GM12891 (cell line): ENCODE measurements around the gene TTYH3.

ENCODE experiments used
- DNase-seq: peaks from one replicate; pipeline ENCODE4 v3.0.0; 2011; ENCODE audit warnings: low spot score; ENCODE audit not compliant: insufficient read length
- FAIRE-seq: peaks from 2 replicates; lab custom pipeline; 2011; peaks lifted over from hg19 to GRCh38; lab: Jason Lieb, UNC
- PAX5 ChIP-seq: IDR thresholded peaks from 2 replicates; pipeline ENCODE4 v1.6.1; 2011; ENCODE audit warnings: low read length, moderate library complexity, mild to moderate bottlenecking; ENCODE audit not compliant: insufficient read depth, severe bottlenecking
- POLR2A ChIP-seq: IDR thresholded peaks from 2 replicates; pipeline ENCODE4 v1.6.1; 2011; ENCODE audit warnings: low read depth, low read length, control low read depth
- POLR2AphosphoS5 ChIP-seq: IDR thresholded peaks from 2 replicates; pipeline ENCODE4 v1.6.1; 2011; ENCODE audit warnings: low read depth, low read length, control low read depth
- POU2F2 ChIP-seq: IDR thresholded peaks from 2 replicates; pipeline ENCODE4 v1.6.1; 2011; ENCODE audit warnings: low read depth, mild to moderate bottlenecking, control low read depth, low read length, moderate library complexity
- SPI1 ChIP-seq: IDR thresholded peaks from 2 replicates; pipeline ENCODE4 v1.6.1; 2011; ENCODE audit warnings: low read depth, low read length, control low read depth
- TAF1 ChIP-seq: IDR thresholded peaks from 2 replicates; pipeline ENCODE4 v1.6.1; 2011; ENCODE audit warnings: low read depth, low read length, control low read depth

The TTYH3 gene

DNA sequence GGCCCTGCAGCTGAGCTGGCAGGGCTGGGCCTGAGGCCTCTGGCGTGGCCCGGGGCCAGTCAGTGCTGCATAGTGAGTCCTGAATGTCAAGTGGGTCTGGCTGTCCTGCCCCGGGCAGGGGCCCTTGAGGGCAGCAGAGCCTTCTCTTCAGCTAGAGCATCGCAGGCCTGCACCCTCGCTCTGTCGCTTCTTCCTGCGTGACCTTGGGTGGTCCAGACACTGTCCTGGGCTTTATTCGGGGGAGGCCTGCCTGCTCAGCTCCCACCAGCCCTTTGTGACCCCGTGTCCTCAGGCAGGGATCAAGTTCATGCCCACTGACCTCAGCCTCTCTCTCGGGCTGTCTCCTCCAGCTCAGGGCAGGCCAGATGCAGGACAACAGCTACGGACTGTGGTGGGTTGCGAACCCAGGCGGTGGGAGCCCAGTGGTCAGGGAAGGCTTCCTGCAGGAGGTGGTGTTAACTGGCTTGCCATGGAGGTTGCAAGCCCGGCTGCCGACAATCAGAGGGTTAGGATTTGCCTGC lies 3.4 kb downstream of the TTYH3 start:
- FAIRE-seq (no peak), DNase-seq (no peak)
- TF ChIP-seq PAX5 (no peak), SPI1 (no peak), POLR2A (no peak), TAF1 (no peak), POLR2AphosphoS5 (no peak), POU2F2 (no peak)

DNA sequence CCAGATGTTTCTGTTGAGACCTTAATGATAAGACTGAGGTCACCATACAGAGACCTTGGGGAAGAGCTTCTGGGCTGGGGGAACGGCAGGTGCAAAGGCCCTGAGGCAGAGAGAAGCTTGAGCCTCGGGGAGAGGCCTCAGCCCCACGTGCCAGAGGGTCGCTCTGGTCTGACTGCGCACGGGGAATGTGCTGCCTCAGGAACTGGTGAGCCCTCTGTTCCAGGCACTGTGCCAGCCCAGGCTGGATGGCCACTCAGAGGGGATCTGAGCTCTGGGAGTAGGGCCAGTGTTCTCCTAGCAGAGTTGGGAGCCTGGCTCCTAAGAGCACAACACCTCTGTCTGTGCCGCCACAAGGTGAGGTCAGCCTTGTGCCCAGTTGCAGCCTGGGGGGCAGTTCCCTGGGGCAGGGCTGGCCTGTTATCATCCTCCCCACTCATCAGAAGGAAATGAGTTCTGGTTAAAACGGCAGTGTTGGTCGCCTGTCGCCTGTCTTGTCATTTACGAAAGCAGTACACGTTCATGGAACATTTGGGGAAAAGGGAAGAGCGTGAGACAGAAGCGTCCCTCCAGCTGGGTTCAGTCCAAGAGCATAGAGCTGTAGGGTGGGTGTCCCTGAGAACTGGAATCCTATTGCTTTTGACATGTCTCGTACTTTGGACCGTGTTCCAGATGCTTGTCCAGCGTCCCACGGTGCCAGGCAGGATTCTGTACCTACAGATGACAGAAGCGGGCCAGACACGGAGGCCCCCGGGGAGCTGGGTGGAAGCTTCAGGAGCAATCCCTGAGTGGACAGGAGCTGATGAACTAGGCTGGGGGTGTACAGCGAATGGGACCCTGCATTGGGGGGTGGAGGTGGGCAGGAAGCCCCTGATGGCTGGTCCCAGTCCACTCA lies 4.3 kb downstream of the TTYH3 start:
- DNase-seq (no peak), FAIRE-seq (no peak)
- no peak for TF ChIP-seq PAX5
- no peak for TF ChIP-seq POLR2A
- TF ChIP-seq TAF1, result no peak
- no peak for TF ChIP-seq POU2F2
- no peak for TF ChIP-seq SPI1
- no peak for TF ChIP-seq POLR2AphosphoS5

DNA sequence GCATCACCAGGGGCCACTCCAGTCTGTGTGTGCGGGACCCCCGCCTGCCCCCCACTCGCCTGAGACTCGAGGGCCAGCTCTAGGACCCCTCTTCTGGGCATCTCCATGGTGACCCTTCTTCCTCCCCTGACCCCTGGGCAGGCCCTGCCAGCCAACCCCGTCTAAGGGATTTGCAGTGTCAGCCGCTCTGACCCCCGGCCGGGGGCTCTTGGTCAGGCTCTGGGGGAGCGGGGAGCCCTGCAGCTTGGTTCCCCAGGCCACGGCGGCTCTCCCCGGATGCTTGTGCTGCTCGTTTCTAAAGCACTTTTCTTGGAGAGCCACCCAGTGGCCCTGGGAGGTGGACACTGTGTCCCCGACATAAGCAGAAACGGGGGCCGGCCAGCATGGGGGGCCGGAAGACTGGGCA lies 5.3 kb downstream of the TTYH3 start:
- TF ChIP-seq POU2F2 (no peak), POLR2A (no peak), PAX5 (no peak), SPI1 (no peak), POLR2AphosphoS5 (no peak)
- no peak for FAIRE-seq
- DNase-seq, result no peak

DNA sequence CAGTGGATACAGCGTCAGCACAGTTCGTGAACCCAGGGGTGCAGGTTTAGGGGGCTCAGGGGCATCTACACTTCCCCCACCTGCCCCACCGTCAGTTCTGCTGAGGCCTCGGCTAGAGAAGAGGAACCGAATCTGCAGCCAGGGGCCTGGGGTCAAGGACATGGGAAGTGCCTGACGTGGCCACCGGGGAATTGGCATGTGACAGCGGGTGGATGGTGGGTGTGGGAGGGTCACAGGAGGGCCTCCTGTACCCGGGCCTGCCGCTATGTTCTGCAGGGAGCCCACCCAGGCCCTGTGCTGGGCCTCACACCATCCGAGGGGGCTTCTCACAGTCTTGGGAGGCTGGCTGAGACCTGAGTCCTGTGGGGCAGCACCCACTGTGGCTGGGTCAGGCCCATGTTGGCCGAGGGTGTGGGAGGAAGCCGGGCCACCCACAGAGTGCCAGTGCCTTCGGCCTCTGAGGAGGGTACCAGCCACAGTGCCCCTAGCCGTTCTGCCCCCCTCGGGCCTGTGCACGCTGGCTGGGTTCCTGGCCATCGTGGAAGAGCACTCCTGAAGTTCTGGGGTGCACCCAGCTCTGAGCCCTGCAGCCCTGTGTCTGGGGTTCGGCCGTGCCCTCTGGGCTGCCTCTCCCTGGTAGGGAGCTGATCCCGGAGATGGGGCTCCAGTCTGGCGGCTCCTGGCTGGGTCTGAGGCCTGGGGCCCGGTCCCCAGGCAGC lies 5.9 kb downstream of the TTYH3 start:
- FAIRE-seq, result peak; percentile 26
- no peak for DNase-seq
- no peak for TF ChIP-seq POLR2AphosphoS5
- peak; percentile 92 for TF ChIP-seq SPI1

DNA sequence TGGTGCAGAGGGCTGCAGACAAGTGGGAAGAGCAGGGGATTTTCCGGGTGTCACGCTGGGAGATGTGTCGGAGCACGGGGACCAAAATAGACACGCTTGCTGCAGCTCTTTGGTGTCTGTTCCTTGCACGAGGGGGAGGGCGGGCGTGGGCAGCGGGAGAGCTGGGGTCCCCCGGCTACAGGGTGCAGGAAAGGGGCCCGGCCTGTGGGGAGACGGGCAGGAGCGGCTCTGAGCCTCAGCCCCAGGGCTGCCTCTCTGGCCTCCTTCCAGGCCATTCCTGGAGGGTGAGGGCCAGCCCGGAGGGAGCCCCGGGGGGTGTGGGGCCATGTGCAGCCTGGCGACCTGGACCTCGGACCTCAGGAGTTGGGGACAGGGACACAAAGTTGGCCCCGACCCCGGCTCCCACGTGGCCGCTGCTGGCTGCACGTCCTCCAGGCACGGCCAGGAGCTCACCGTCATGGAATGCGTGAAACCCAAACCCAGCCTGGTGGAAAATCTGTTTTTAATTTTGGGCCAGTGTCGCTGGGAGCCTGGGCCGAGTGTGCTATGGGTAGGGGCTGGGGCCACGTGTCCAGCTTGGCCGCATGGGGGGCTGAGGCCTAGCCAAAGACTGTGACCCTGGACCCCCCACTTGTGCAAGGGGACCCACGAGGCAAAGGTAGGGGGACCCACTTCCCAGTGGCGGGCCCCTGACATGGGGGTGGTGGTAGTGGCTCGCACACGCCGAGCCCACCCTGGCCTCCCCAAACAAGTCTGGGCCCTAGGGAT lies 6.6 kb downstream of the TTYH3 start:
- no peak for TF ChIP-seq SPI1
- no peak for TF ChIP-seq TAF1
- TF ChIP-seq POLR2AphosphoS5, result no peak
- TF ChIP-seq POU2F2, result no peak
- TF ChIP-seq POLR2A, result no peak
- TF ChIP-seq PAX5, result no peak
- no peak for FAIRE-seq
- DNase-seq, result no peak

DNA sequence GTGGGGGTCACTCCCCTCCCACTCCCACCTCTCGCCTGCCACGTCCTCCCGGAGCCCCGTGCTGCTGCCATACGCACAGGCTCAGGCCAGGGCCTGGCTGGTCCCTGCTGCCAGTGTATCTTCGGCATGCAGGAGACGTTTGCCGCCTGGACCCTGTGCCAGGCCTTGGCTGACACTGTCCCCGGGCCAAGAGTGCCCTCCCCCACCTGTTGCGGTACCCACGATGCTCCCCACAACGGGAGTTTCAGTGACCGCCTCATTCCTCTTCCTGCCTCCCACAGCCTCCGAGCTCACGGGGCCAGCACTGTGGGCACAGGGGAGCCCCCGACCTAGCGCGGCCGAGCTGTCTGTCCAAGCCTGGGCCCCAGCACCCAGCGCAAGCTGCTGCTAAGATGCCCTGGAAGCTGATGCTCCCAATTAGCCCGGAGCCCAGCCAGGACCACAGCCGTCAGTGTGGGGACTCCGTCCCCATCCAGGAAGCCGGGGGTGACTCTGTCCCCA lies 7.4 kb downstream of the TTYH3 start:
- no peak for DNase-seq
- FAIRE-seq, result no peak
- TF ChIP-seq PAX5 (no peak), SPI1 (no peak), POLR2A (no peak), POU2F2 (no peak)

DNA sequence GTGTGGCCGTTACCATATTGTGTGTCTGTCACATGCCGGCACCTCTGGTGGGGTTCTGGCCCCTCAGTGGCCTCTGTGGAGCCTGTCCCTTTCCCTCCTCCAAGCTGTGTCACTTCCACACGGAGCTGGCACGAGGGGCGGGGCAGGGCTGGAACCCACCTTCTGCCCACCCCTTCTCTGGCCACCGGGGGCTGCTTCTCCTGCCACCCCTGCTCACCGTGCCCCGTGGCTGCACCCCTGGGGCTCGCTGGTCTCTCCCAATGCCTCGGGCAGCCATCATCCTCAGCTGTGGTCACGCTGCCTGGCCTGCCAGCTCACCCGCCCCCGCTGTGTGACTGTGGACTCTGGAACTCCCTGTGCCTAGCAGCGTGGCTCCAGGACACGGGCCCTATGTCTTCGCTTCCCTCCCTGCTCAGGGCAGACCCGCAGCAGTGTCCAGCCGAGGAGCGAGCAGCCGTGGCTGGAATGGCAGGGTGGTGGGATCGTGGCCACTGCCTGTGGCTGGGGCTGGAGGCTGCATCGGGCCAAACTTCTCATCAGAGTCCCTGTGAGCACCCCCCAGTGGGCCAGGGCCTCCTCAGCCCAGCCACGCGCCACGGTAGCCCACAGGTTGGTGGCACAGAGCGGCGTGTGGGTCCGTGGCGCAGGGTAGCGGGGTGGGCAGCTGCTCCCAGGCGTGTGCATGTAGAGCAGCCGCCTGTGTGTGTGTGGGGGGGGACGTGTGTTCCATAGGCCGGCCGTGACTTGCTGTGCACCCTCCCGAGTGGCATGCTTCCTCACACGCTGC lies 8.1 kb downstream of the TTYH3 start:
- FAIRE-seq (no peak), DNase-seq (no peak)
- TF ChIP-seq POLR2AphosphoS5, result no peak
- TF ChIP-seq SPI1, result no peak
- no peak for TF ChIP-seq POU2F2
- TF ChIP-seq POLR2A, result no peak
- TF ChIP-seq PAX5, result no peak
- TF ChIP-seq TAF1, result no peak

DNA sequence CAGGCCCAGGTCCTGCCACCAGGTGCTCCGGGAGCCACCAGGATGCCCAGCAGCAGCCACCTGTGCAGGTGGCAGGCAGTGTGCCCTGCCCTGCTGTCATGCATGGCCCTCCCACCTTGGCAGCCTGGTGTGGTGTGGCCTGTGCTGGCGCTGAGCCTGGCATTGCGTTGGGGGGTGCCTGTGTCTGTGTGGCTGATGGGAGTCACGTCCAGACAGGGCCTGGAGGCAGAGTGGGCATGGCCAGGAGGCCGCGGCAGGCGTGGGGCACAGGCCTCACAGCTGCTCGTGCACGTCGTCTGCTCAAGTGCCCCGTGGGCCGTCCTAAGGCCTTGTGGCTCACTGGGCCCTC lies 8.7 kb downstream of the TTYH3 start:
- no peak for TF ChIP-seq SPI1
- no peak for TF ChIP-seq POLR2A
- no peak for TF ChIP-seq POLR2AphosphoS5
- TF ChIP-seq PAX5, result no peak
- no peak for TF ChIP-seq POU2F2
- no peak for TF ChIP-seq TAF1
- DNase-seq (no peak), FAIRE-seq (peak; percentile 26)

DNA sequence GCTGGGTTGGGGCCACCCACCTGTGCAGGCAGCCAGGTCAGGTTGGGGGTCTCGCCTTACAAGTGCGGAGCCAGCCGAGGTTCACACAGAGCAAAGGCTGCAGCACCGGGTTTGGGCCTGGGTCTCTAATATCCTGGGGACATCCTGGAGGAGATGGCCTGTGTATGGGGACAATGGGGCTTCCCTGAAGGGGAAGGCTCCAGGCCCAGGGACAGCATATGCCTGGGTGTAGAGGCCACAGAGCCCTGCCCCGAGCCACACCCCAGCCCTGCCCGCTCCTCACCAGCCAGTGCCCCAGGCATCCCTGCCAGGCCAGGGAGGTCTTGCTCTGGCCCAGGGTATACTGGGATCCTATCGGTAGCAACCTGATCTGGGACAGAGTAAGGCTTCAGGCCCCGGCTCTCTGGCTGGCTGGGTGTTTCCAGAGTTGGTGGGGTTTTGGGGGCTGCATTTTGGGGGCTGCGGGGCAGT lies 9.1 kb downstream of the TTYH3 start:
- TF ChIP-seq TAF1 (no peak), POU2F2 (no peak), POLR2AphosphoS5 (no peak), SPI1 (no peak), POLR2A (no peak)
- DNase-seq (no peak), FAIRE-seq (no peak)
